Smooth muscle cell (in vitro differentiated cells): ENCODE measurements around the gene TMEM60. TPM values are rescaled to one million over a fixed set of nuclear protein-coding genes. Genes with fewer than 3 reads are reported as not detected.
"Not testable (repeated sequence)": the region's sequence is repeated elsewhere in the genome, so short reads cannot be mapped to it uniquely, and the experiment has no call there.

Source experiments
- DNase-seq: peaks from one replicate; lab custom pipeline; 2025; ENCODE audit not compliant: unreplicated experiment; lab: John Stamatoyannopoulos, UW
- H2AFZ ChIP-seq: fragments of 200-600 bp; sonication (generic); 2 replicates; pipeline ENCODE4 v1.6.0; 2016; ENCODE audit warnings: antibody characterized with exemption, low read depth, mild to moderate bottlenecking
- H3F3A ChIP-seq: fragments of 200-600 bp; sonication (generic); 2 replicates; pipeline ENCODE4 v1.6.0; 2017; ENCODE audit warnings: antibody characterized with exemption, low read depth
- H3K27ac ChIP-seq: fragments of 200-600 bp; sonication (generic); 2 replicates; pipeline ENCODE4 v1.5.1; 2016; ENCODE audit warnings: low read depth, mild to moderate bottlenecking
- H3K27me3 ChIP-seq: fragments of 200-600 bp; sonication (generic); 2 replicates; pipeline ENCODE4 v1.6.1; 2016; ENCODE audit warnings: low read depth, mild to moderate bottlenecking
- H3K36me3 ChIP-seq: fragments of 200-600 bp; sonication (generic); 2 replicates; pipeline ENCODE4 v1.5.1; 2016; ENCODE audit warnings: low read depth
- H3K4me1 ChIP-seq: fragments of 200-600 bp; sonication (generic); 2 replicates; pipeline ENCODE4 v1.5.1; 2016; ENCODE audit warnings: low read depth
- H3K4me2 ChIP-seq: fragments of 200-600 bp; sonication (generic); 2 replicates; pipeline ENCODE4 v1.6.0; 2016; ENCODE audit warnings: mild to moderate bottlenecking
- H3K4me3 ChIP-seq: fragments of 200-600 bp; sonication (generic); 2 replicates; pipeline ENCODE4 v1.5.1; 2016; ENCODE audit warnings: mild to moderate bottlenecking
- H3K79me2 ChIP-seq: fragments of 200-600 bp; sonication (generic); 2 replicates; pipeline ENCODE4 v1.6.0; 2016; ENCODE audit warnings: low read depth, mild to moderate bottlenecking
- H3K9ac ChIP-seq: fragments of 200-600 bp; sonication (generic); 2 replicates; pipeline ENCODE4 v1.6.0; 2016; ENCODE audit warnings: low read depth
- H3K9me3 ChIP-seq: fragments of 200-600 bp; sonication (generic); replicated peaks from 2 replicates; pipeline ENCODE4 v1.5.1; 2016; ENCODE audit warnings: low read depth
- H4K20me1 ChIP-seq: fragments of 200-600 bp; sonication (generic); 2 replicates; pipeline ENCODE4 v1.6.0; 2016; ENCODE audit warnings: low read depth
- WGBS: methylation state at CpG from one replicate; pipeline ENCODE4 v1.1.7; 2016; ENCODE audit warnings: low lambda C conversion rate; 5-methylcytosine and 5-hydroxymethylcytosine counted together
- polyA plus RNA-seq: library from polyadenylated mRNA; unstranded; fragments of >200 nt; fragmentation: Nextera tagmentation; extraction: Ambion mirVana; gene quantifications from 2 replicates; pipeline ENCODE4 v1.2.1, GENCODE V29; 2016
- total RNA-seq: library from RNA; depleted of rRNA; stranded (reverse); fragments of >200 nt; gene quantifications from 2 replicates; pipeline ENCODE4 v1.2.3, GENCODE V29; 2014
- TF ChIP-seq, protein P1 (sequence below): fragments of 200-600 bp; sonication (generic); IDR thresholded peaks from 2 replicates; pipeline ENCODE4 v1.5.1; 2017; ENCODE audit warnings: borderline replicate concordance, mild to moderate bottlenecking, antibody characterized with exemption; ENCODE audit not compliant: insufficient read depth, poor library complexity, severe bottlenecking

Gene TMEM60
- total and polyA plus RNA-seq, 2 experiments from 2014 or later = 12.1 to 28.0 TPM

DNA sequence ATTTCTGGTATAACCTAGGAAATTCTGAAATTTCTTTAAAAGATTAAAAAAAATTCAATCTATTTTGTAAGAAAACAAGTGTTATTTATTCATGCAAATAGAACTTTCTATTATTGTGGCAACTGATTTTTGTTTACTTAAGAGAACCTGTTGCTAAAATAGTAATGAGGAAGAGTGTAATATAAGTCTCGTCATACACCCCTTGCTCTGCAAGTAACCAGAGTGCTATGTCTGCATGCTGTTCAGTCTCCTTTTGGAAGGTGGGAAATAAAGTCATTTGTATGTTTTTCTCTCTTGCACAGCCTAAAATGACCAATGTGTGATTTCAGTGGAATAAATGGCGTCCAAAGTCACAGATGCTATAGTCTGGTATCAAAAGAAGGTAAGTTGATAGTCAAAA, 41.7 kb upstream of the TMEM60 start:
- no peak for DNase-seq

DNA sequence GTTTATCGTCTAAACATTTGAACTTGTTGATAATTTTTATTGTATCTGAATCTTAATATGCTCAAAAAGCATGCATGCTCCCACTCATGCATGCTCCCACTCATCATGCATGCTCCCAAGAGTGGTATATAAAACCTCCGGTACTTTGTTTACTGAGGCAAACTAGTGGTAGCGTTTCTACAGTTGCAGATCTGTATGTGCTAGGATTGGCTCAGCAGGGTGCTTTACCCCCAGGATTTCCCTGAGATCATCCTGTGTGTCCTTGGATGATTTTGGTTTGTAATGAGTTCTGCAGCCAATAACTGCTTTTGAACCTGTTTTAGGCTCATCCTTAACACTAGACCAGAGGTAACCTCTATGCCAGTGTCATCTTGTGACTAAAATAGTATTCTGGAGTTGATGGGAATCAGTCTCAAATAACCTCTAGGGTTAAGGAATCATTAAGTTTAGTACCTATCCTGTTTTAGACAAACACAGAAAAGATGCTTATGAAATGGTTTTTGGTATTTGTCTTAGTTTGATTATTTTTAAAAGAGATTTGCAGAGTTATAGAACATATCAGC, 40.8 kb upstream of the TMEM60 start:
- H4K20me1 ChIP-seq = peaks cover 32% of the 10 kb centered on the region
- no peaks in the 10 kb centered on the region for H3K36me3 ChIP-seq
- no peaks in the 10 kb centered on the region for H3K9me3 ChIP-seq
- H2AFZ ChIP-seq = no peak overlapping the region
- no peak overlapping the region for H3K9ac ChIP-seq
- no peak overlapping the region for H3K4me2 ChIP-seq
- no peaks in the 10 kb centered on the region for H3K4me1 ChIP-seq
- TF ChIP-seq, protein P1, sequence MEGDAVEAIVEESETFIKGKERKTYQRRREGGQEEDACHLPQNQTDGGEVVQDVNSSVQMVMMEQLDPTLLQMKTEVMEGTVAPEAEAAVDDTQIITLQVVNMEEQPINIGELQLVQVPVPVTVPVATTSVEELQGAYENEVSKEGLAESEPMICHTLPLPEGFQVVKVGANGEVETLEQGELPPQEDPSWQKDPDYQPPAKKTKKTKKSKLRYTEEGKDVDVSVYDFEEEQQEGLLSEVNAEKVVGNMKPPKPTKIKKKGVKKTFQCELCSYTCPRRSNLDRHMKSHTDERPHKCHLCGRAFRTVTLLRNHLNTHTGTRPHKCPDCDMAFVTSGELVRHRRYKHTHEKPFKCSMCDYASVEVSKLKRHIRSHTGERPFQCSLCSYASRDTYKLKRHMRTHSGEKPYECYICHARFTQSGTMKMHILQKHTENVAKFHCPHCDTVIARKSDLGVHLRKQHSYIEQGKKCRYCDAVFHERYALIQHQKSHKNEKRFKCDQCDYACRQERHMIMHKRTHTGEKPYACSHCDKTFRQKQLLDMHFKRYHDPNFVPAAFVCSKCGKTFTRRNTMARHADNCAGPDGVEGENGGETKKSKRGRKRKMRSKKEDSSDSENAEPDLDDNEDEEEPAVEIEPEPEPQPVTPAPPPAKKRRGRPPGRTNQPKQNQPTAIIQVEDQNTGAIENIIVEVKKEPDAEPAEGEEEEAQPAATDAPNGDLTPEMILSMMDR = no peak
- no peak for DNase-seq
- H3K27me3 ChIP-seq = no peaks in the 10 kb centered on the region
- no peak overlapping the region for H3K27ac ChIP-seq
- H3K79me2 ChIP-seq = peaks cover 92% of the 10 kb centered on the region
- no peaks in the 10 kb centered on the region for H3F3A ChIP-seq
- H3K4me3 ChIP-seq = no peak overlapping the region
- 69% methylated on average over 3 of the region's 3 CpGs for WGBS

More for the DNA sequence above, 41.7 kb upstream of the TMEM60 start:
- H3K27ac ChIP-seq = no peak overlapping the region
- no peak overlapping the region for H2AFZ ChIP-seq
- no peak overlapping the region for H3K4me2 ChIP-seq
- peaks cover 32% of the 10 kb centered on the region for H4K20me1 ChIP-seq
- H3K36me3 ChIP-seq = no peaks in the 10 kb centered on the region
- H3K9ac ChIP-seq = no peak overlapping the region
- 96% methylated on average over 2 of the region's 2 CpGs for WGBS
- TF ChIP-seq, protein P1 = no peak
- H3K27me3 ChIP-seq = no peaks in the 10 kb centered on the region
- H3K9me3 ChIP-seq = no peaks in the 10 kb centered on the region
- peaks cover 99% of the 10 kb centered on the region for H3K79me2 ChIP-seq
- H3K4me3 ChIP-seq = no peak overlapping the region
- H3F3A ChIP-seq = no peaks in the 10 kb centered on the region
- no peaks in the 10 kb centered on the region for H3K4me1 ChIP-seq

DNA sequence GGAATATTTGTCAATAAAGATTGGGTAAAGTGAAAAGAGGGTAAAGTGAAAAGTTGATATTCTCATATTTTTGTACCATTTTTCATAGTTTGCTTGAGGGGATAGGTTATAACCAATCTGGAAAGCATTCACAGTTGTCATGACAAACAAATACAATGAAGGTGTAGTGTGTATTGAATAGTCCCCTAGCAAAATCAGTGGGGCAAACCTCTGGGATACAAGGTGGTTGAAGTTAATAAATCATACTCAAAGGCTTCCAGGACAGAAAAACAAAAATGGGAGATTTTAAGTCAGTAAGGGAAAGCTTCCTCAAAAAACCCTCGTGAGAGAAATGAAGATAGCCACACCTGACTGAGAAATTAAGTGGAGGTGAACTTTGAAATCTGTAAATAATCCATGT, 39.7 kb upstream of the TMEM60 start:
- no peaks in the 10 kb centered on the region for H3K4me1 ChIP-seq
- peak overlapping the region; percentile 77 for H3K27ac ChIP-seq
- 77% methylated on average over 1 of the region's 1 CpG for WGBS
- TF ChIP-seq, protein P1 = no peak
- peak overlapping the region; percentile 11 for H3K9ac ChIP-seq
- no peak for DNase-seq
- no peak overlapping the region for H2AFZ ChIP-seq
- H3K4me2 ChIP-seq = no peak overlapping the region
- no peaks in the 10 kb centered on the region for H3K36me3 ChIP-seq
- peaks cover 93% of the 10 kb centered on the region for H3K79me2 ChIP-seq
- peaks cover 36% of the 10 kb centered on the region for H4K20me1 ChIP-seq
- H3F3A ChIP-seq = no peaks in the 10 kb centered on the region
- H3K27me3 ChIP-seq = no peaks in the 10 kb centered on the region
- no peaks in the 10 kb centered on the region for H3K9me3 ChIP-seq
- no peak overlapping the region for H3K4me3 ChIP-seq

DNA sequence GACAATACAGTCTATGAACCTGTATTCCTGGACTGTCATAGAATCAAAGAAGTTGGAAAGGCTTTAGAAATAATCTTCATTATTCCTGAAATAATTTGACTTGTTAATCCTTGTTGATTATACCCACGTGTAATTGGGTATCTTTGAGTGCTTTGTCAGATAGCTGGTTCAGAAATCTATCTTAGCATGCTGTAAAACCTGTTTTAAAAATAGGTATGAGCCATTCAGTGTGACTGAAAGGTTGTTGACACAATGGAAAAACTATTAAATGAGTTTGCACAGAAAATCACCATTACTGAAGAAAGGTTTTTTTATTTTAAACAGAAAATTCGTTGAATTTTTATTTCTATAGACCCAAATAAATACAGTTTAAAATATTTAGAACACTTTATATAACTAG, 39.0 kb upstream of the TMEM60 start:
- Histone ChIP-seq H3K79me2 (peaks cover 93% of the 10 kb centered on the region), H3K4me1 (no peaks in the 10 kb centered on the region), H2AFZ (no peak overlapping the region), H3K9ac (no peak overlapping the region), H3K4me3 (no peak overlapping the region), H3F3A (no peaks in the 10 kb centered on the region), H3K36me3 (no peaks in the 10 kb centered on the region), H3K4me2 (peak overlapping the region; percentile 32), H3K9me3 (no peaks in the 10 kb centered on the region), H3K27ac (peak overlapping the region; percentile 77), H3K27me3 (no peaks in the 10 kb centered on the region), H4K20me1 (peaks cover 39% of the 10 kb centered on the region)
- TF ChIP-seq, protein P1 = no peak
- WGBS = 37% methylated on average over 2 of the region's 2 CpGs
- no peak for DNase-seq

DNA sequence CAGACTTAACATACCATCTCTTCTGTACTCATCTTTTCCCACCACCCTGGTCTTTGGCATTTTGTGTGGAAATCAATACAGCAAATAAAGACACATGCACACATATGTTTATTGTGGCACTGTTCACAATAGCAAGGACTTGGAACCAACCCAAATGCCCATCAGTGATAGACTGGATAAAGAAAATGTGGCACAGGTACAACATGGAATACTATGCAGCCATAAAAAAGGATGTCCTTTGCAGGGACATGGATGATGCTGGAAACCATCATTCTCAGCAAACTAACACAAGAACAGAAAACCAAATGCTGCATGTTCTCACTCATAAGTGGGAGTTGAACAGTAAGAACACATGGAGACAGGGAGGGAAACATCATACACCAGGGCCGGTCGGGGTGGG, 38.2 kb upstream of the TMEM60 start:
- DNase-seq, H3K27ac ChIP-seq, H3K4me1 ChIP-seq, H3K9me3 ChIP-seq, H2AFZ ChIP-seq, H3K4me2 ChIP-seq, H3K27me3 ChIP-seq, H3K36me3 ChIP-seq, H3K4me3 ChIP-seq, H3F3A ChIP-seq, H3K9ac ChIP-seq: not testable (repeated sequence)
- Histone ChIP-seq H4K20me1 (peaks cover 47% of the 10 kb centered on the region), H3K79me2 (peaks cover 93% of the 10 kb centered on the region)
- WGBS = 100% methylated on average over 2 of the region's 2 CpGs
